Measurements from ENCODE around the gene PROCA1. TPM values are rescaled to one million over a fixed set of nuclear protein-coding genes. Genes with fewer than 3 reads are reported as not detected.
"Not testable (repeated sequence)": the region's sequence is repeated elsewhere in the genome, so short reads cannot be mapped to it uniquely, and the experiment has no call there.

The PROCA1 gene
- total RNA-seq, 1 experiment from 2014 or later = 1.1 TPM

DNA sequence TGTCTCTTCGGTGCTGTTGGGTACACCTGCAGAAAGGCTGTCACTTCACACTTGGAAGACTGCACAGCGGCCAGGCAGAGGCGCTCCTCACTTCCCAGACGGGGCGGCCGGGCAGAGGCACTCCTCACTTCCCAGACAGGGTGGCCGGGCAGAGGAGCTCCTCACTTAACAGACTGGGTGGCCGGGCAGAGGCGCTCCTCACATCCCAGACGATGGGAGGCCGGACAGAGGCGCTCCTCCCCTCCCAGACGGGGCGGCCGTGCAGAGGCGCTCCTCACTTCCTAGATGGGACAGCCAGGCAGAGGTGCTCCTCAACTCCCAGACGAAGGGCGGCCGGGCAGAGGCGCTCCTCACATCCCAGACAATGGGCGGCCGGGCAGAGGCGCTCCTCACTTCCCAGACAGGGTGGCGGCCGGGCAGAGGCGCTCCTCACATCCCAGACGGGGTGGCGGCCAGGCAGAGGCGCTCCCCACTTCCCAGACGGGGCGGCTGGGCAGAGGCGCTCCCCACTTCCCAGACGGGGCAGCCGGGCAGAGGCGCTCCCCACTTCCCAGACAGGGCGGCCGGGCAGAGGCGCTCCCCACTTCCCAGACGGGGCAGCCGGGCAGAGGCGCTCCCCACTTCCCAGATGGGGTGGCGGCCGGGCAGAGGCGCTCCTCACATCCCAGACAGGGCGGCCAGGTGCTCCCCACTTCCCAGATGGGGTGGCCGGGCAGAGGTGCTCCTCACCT is 52.8 kb downstream of the PROCA1 start:
- H3K27me3 Mint-ChIP-seq (ENCODE audit: insufficient read depth, unreplicated experiment); BruUV-seq (replicated peaks); H3K9me3 Mint-ChIP-seq (ENCODE audit: unreplicated experiment); POLR2A ChIA-PET; CTCF ChIA-PET; intact Hi-C loops (cut with micrococcal nuclease); H3K27ac Mint-ChIP-seq (ENCODE audit: low read depth, unreplicated experiment); H3K4me3 Mint-ChIP-seq (ENCODE audit: unreplicated experiment); DNase-seq (ENCODE audit: unreplicated experiment): not testable (repeated sequence)
- H3K36me3 Mint-ChIP-seq (ENCODE audit: insufficient read depth, unreplicated experiment) = peaks cover 32% of the 10 kb centered on the region
- peaks cover 25% of the 10 kb centered on the region for H3K4me1 Mint-ChIP-seq (ENCODE audit: insufficient read depth, unreplicated experiment)

DNA sequence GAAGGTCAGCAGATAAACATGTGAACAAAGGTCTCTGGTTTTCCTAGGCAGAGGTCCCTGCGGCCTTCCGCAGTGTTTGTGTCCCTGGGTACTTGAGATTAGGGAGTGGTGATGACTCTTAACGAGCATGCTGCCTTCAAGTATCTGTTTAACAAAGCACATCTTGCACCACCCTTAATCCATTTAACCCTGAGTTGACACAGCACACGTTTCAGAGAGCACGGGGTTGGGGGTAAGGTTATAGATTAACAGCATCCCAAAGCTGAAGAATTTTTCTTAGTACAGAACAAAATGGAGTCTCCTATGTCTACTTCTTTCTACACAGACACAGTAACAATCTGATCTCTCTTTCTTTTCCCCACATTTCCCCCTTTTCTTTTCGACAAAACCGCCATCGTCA is 53.3 kb downstream of the PROCA1 start:
- CTCF ChIA-PET; H3K27me3 Mint-ChIP-seq (ENCODE audit: insufficient read depth, unreplicated experiment); H3K4me3 Mint-ChIP-seq (ENCODE audit: unreplicated experiment); H3K27ac Mint-ChIP-seq (ENCODE audit: low read depth, unreplicated experiment); BruUV-seq (replicated peaks); DNase-seq (ENCODE audit: unreplicated experiment); H3K9me3 Mint-ChIP-seq (ENCODE audit: unreplicated experiment); intact Hi-C loops (cut with micrococcal nuclease): not testable (repeated sequence)
- Mint-ChIP-seq H3K36me3 (ENCODE audit: insufficient read depth, unreplicated experiment) (peaks cover 34% of the 10 kb centered on the region), H3K4me1 (ENCODE audit: insufficient read depth, unreplicated experiment) (peaks cover 20% of the 10 kb centered on the region)
- POLR2A ChIA-PET = interaction anchor here (0.9 to 1.6 kb wide), 2 partner anchors 10 to 23 kb away, joined by 3 to 4 read pairs; no protein-coding TSS in a partner anchor

DNA sequence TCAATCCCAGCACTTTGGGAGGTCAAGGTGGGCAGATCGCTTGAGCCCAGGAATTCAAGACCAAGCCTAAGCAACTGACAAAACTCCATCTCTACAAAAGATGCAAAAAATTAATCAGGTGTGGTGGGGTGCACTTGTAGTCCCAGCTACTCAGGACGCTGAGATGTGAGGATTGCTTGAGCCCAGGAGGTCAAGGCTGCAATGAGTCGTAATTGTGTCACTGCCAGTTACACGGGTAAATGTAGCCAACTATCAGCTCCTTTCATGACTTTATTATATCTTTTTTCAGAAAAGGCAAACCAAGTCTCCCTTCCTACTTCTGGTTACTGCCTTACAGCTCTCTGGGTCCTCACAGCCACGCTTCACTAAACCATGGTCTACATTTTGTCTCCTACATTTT is 53.9 kb downstream of the PROCA1 start:
- no peak for DNase-seq (ENCODE audit: unreplicated experiment)
- Mint-ChIP-seq H3K9me3 (ENCODE audit: unreplicated experiment) (no peaks in the 10 kb centered on the region), H3K4me1 (ENCODE audit: insufficient read depth, unreplicated experiment) (peaks cover 15% of the 10 kb centered on the region), H3K36me3 (ENCODE audit: insufficient read depth, unreplicated experiment) (peaks cover 38% of the 10 kb centered on the region), H3K27me3 (ENCODE audit: insufficient read depth, unreplicated experiment) (no peaks in the 10 kb centered on the region), H3K4me3 (ENCODE audit: unreplicated experiment) (no peak overlapping the region), H3K27ac (ENCODE audit: low read depth, unreplicated experiment) (no peak overlapping the region)
- ChIA-PET POLR2A (interaction anchor here (0.8 to 1.6 kb wide), 4 partner anchors 9 to 24 kb away, joined by 3 to 4 read pairs (median 4); partner anchors contain the start of gene BLTP2), CTCF (interaction anchor here (1.6 kb wide), 1 partner anchor 9 kb away, joined by 5 read pairs; no protein-coding TSS in a partner anchor)
- BruUV-seq (replicated peaks) = no TSS peak
- intact Hi-C loops (cut with micrococcal nuclease) = no loop called here
- TF ChIP-seq, protein P1, sequence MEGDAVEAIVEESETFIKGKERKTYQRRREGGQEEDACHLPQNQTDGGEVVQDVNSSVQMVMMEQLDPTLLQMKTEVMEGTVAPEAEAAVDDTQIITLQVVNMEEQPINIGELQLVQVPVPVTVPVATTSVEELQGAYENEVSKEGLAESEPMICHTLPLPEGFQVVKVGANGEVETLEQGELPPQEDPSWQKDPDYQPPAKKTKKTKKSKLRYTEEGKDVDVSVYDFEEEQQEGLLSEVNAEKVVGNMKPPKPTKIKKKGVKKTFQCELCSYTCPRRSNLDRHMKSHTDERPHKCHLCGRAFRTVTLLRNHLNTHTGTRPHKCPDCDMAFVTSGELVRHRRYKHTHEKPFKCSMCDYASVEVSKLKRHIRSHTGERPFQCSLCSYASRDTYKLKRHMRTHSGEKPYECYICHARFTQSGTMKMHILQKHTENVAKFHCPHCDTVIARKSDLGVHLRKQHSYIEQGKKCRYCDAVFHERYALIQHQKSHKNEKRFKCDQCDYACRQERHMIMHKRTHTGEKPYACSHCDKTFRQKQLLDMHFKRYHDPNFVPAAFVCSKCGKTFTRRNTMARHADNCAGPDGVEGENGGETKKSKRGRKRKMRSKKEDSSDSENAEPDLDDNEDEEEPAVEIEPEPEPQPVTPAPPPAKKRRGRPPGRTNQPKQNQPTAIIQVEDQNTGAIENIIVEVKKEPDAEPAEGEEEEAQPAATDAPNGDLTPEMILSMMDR (IDR thresholded peaks at IDR 0.05; ENCODE audit: unreplicated experiment) = no peak

DNA sequence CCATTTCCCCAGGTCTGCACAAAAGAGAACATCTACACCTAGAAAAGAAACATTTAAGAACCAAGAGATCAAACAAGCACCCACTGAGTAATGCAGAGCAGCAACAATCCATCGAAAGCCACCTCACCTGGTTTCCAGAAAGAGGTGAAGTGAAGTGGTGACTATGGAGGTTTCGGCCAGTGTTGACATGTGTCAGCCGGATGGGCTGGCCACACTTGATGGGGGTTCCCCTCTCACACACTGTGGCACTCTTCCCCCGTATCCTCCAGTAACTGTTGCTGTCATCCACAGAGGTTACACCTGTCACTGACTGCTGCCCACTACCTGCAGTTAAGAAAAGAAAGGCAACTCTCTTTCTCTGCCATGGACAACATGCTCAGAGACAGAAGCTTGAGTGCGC is 56.5 kb downstream of the PROCA1 start:
- Mint-ChIP-seq H3K4me1 (ENCODE audit: insufficient read depth, unreplicated experiment) (peaks cover 10% of the 10 kb centered on the region), H3K27ac (ENCODE audit: low read depth, unreplicated experiment) (no peak overlapping the region), H3K9me3 (ENCODE audit: unreplicated experiment) (no peaks in the 10 kb centered on the region), H3K4me3 (ENCODE audit: unreplicated experiment) (no peak overlapping the region), H3K36me3 (ENCODE audit: insufficient read depth, unreplicated experiment) (peaks cover 56% of the 10 kb centered on the region), H3K27me3 (ENCODE audit: insufficient read depth, unreplicated experiment) (no peaks in the 10 kb centered on the region)
- ChIA-PET CTCF (no interaction called here), POLR2A (interaction anchor here (0.8 to 1.7 kb wide), 2 partner anchors 11 to 36 kb away, joined by 4 to 7 read pairs; partner anchors contain the start of gene BLTP2)
- DNase-seq (ENCODE audit: unreplicated experiment) = no peak
- no TSS peak for BruUV-seq (replicated peaks)
- intact Hi-C loops (cut with micrococcal nuclease) = no loop called here
- TF ChIP-seq, protein P1 (IDR thresholded peaks at IDR 0.05; ENCODE audit: unreplicated experiment) = no peak

Other genes with a start within 250 kb of the PROCA1 start
- not detected in 2 replicates for gene SLC13A2, start 238.2 kb downstream of the PROCA1 start, total RNA-seq (2022)
- not detected in 2 replicates for gene FOXN1, start 205.5 kb downstream of the PROCA1 start, total RNA-seq (2022)
- 12.5 and 13.7 TPM in 2 replicates for gene UNC119, start 159.3 kb downstream of the PROCA1 start, total RNA-seq (2022)
- 50.5 and 56.1 TPM in 2 replicates for gene PIGS, start 140.4 kb downstream of the PROCA1 start, total RNA-seq (2022)
- 2.4 and 6.0 TPM in 2 replicates for gene ALDOC, start 135.0 kb downstream of the PROCA1 start, total RNA-seq (2022)
- gene SPAG5, start 112.9 kb downstream of the PROCA1 start, total RNA-seq (2022) = 31.5 and 38.1 TPM in 2 replicates
- 19.9 and 24.1 TPM in 2 replicates for gene RSKR, start 97.7 kb downstream of the PROCA1 start, total RNA-seq (2022)
- gene BLTP2, start 66.7 kb downstream of the PROCA1 start, total RNA-seq (2022) = 119 and 126 TPM in 2 replicates
- 31.4 and 31.8 TPM in 2 replicates for gene SDF2, start 50.0 kb downstream of the PROCA1 start, total RNA-seq (2022)
- gene SUPT6H, start 49.7 kb downstream of the PROCA1 start, total RNA-seq (2022) = 81.7 and 86.4 TPM in 2 replicates
- 90.0 and 105 TPM in 2 replicates for gene RAB34, start 6.0 kb upstream of the PROCA1 start, total RNA-seq (2022)
- 1,941 and 2,110 TPM in 2 replicates for gene RPL23A, start 8.1 kb upstream of the PROCA1 start, total RNA-seq (2022)
- 13.4 and 18.7 TPM in 2 replicates for gene TLCD1, start 14.3 kb upstream of the PROCA1 start, total RNA-seq (2022)
- 4.5 and 8.6 TPM in 2 replicates for gene NEK8, start 16.9 kb upstream of the PROCA1 start, total RNA-seq (2022)
- 106 and 126 TPM in 2 replicates for gene TRAF4, start 32.1 kb upstream of the PROCA1 start, total RNA-seq (2022)
- 18.5 and 22.2 TPM in 2 replicates for gene FAM222B, start 130.9 kb upstream of the PROCA1 start, total RNA-seq (2022)
- gene ERAL1, start 143.1 kb upstream of the PROCA1 start, total RNA-seq (2022) = 51.6 and 53.7 TPM in 2 replicates
- gene FLOT2, start 185.8 kb upstream of the PROCA1 start, total RNA-seq (2022) = 98.5 and 126 TPM in 2 replicates
- gene DHRS13, start 191.2 kb upstream of the PROCA1 start, total RNA-seq (2022) = 9.1 and 9.5 TPM in 2 replicates
- 37.6 and 38.2 TPM in 2 replicates for gene PHF12, start 239.6 kb upstream of the PROCA1 start, total RNA-seq (2022)

All from MCF 10A (cell line).